Measurements from ENCODE around the gene KMT2E.

- TF ChIP-seq POLR2A (IDR thresholded peaks at IDR 0.05; ENCODE audit: low read depth, low read length) = no peak
- no peak for TF ChIP-seq TAF1 (IDR thresholded peaks at IDR 0.05; ENCODE audit: borderline replicate concordance, low read depth, low read length)
- TF ChIP-seq POLR2AphosphoS5 (IDR thresholded peaks at IDR 0.05; ENCODE audit: low read depth, low read length) = no peak
Measured at GRCh38 chr7:105088456-105088855, 74.5 kb downstream of the KMT2E start.

Data from GM12892 (cell line).